Mucosa of stomach (tissue), 1 donor: ENCODE measurements around the gene ZNF544.

ENCODE experiments used
- H3K27me3 ChIP-seq: one replicate; pipeline ENCODE4 v1.7.0; 2013; ENCODE audit warnings: mild to moderate bottlenecking, low read length; ENCODE audit not compliant: control insufficient read depth, insufficient read depth
- H3K36me3 ChIP-seq: one replicate; pipeline ENCODE4 v1.7.0; 2013; ENCODE audit warnings: low read length; ENCODE audit not compliant: control insufficient read depth, insufficient read depth
- H3K4me1 ChIP-seq: one replicate; pipeline ENCODE4 v1.7.0; 2013; ENCODE audit warnings: mild to moderate bottlenecking, low read length; ENCODE audit not compliant: control insufficient read depth, insufficient read depth
- H3K4me3 ChIP-seq: one replicate; pipeline ENCODE4 v1.7.0; 2013; ENCODE audit warnings: low read length
- H3K9ac ChIP-seq: one replicate; pipeline ENCODE4 v1.7.0; 2013; ENCODE audit warnings: mild to moderate bottlenecking, low read length, moderate library complexity
- H3K9me3 ChIP-seq: one replicate; pipeline ENCODE4 v1.7.0; 2013; ENCODE audit warnings: mild to moderate bottlenecking, low read length, moderate library complexity; ENCODE audit not compliant: control insufficient read depth
- donor health status: Pancreatic carcinoma.

The ZNF544 gene

GRCh38 chr19:58261968-58262921, 33.5 kb downstream of the ZNF544 start:
- H3K36me3 ChIP-seq, result peaks cover 27% of the 10 kb centered on the region
- no peak overlapping the region for H3K9ac ChIP-seq
- H3K4me1 ChIP-seq, result no peaks in the 10 kb centered on the region
- H3K4me3 ChIP-seq, result peak overlapping the region; percentile 21
- H3K27me3 ChIP-seq, result no peaks in the 10 kb centered on the region
- peaks cover 83% of the 10 kb centered on the region for H3K9me3 ChIP-seq

DNA sequence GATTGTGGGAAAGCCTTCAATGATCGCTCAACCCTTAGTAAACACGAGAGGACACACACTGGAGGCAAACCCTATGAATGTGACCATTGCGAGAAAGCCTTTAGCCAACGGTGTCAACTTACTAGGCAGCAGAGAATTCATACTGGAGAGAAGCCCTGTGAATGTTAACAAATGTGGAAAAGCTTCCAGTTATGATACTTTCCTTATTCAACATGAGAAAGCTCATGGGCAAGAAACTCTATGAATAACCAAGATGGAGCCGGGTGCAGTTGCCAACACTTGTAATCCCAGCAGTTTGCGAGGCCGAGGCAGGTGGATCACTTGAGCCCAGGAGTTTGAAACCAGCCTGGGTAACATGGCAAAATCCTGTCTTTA, 34.2 kb downstream of the ZNF544 start:
- Histone ChIP-seq H3K27me3 (no peaks in the 10 kb centered on the region), H3K9ac (no peak overlapping the region), H3K36me3 (peaks cover 25% of the 10 kb centered on the region), H3K4me1 (no peaks in the 10 kb centered on the region), H3K9me3 (peaks cover 76% of the 10 kb centered on the region), H3K4me3 (peak overlapping the region; percentile 21)

DNA sequence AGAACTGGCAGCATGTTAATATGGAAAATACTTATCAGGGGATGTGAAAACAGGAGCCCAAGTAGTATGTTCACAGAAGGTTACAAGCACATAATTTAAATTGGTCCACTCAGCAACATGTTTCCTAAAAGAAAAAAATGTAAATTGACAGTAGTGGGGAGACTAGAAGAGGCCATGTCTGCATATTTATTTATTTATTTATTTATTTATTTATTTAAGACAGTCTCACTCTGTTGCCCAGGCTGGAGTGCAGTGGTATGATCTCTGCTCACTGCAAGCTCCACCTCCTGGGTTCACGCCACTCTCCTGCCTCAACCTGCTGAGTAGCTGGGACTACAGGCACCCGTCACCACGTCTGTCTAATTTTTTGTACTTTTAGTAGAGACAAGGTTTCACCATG, 36.4 kb downstream of the ZNF544 start:
- H3K27me3 ChIP-seq, result no peaks in the 10 kb centered on the region
- H3K4me3 ChIP-seq, result no peak overlapping the region
- H3K4me1 ChIP-seq, result no peaks in the 10 kb centered on the region
- H3K36me3 ChIP-seq, result peaks cover 14% of the 10 kb centered on the region
- no peak overlapping the region for H3K9ac ChIP-seq
- H3K9me3 ChIP-seq, result peaks cover 61% of the 10 kb centered on the region

DNA sequence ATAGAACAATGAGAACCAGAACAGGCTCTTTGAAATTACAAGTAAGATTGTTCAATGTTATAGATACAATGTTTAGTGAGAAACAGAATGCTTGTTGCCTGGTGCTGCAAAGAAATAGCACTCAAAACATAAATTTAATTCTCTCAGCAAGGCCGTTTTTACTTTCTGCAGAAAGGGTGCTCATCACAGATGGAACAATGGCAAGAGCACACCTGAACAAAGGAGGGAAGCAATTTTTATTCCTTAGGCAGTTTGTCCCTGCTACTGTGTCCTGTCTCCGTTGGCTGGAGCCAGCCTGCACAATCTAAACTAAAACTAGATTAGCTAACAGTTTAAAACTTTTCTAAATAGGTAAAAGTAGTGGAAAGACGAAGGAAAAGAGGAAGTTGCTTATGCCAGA, 39.6 kb downstream of the ZNF544 start:
- H3K9ac ChIP-seq, result no peak overlapping the region

DNA sequence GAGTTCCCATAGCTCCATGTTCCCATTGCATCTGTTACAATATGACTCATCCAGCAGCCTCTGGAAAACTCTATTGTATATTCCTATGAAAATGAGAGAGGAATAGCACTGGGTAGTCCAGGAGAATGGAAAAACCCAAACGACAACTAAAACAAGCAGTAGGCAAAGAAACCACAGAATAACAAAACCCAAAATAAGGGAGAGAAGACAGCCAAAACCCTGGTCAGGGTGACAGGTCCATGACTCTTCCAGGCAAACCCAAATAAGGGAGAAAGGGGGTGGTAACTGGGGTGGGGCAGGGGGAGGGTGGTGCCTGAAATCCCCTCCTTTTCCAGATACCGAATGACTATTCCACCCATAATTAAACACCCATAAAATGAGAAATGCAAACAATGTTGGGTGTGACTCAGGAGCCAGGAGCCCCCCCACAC, 46.1 kb downstream of the ZNF544 start:
- Histone ChIP-seq H3K4me3 (no peak overlapping the region), H3K27me3 (no peaks in the 10 kb centered on the region), H3K9me3 (peaks cover 13% of the 10 kb centered on the region), H3K4me1 (peaks cover 9% of the 10 kb centered on the region), H3K9ac (no peak overlapping the region), H3K36me3 (no peaks in the 10 kb centered on the region)

More for the DNA sequence above, 39.6 kb downstream of the ZNF544 start:
- H3K4me1 ChIP-seq, result no peaks in the 10 kb centered on the region
- no peaks in the 10 kb centered on the region for H3K36me3 ChIP-seq
- H3K9me3 ChIP-seq, result peaks cover 45% of the 10 kb centered on the region
- H3K27me3 ChIP-seq, result no peaks in the 10 kb centered on the region
- H3K4me3 ChIP-seq, result no peak overlapping the region

- Histone ChIP-seq H3K9ac (no peak overlapping the region), H3K36me3 (no peaks in the 10 kb centered on the region), H3K4me1 (peaks cover 9% of the 10 kb centered on the region), H3K27me3 (no peaks in the 10 kb centered on the region), H3K9me3 (peaks cover 13% of the 10 kb centered on the region), H3K4me3 (no peak overlapping the region)
These were observed 46.9 kb downstream of the ZNF544 start for GRCh38 chr19:58275564-58275963.

- Histone ChIP-seq H3K4me3 (no peak overlapping the region), H3K9me3 (peaks cover 1% of the 10 kb centered on the region), H3K9ac (no peak overlapping the region), H3K36me3 (no peaks in the 10 kb centered on the region), H3K4me1 (peaks cover 9% of the 10 kb centered on the region), H3K27me3 (no peaks in the 10 kb centered on the region)
These were observed 48.5 kb downstream of the ZNF544 start for GRCh38 chr19:58277197-58277596.

DNA sequence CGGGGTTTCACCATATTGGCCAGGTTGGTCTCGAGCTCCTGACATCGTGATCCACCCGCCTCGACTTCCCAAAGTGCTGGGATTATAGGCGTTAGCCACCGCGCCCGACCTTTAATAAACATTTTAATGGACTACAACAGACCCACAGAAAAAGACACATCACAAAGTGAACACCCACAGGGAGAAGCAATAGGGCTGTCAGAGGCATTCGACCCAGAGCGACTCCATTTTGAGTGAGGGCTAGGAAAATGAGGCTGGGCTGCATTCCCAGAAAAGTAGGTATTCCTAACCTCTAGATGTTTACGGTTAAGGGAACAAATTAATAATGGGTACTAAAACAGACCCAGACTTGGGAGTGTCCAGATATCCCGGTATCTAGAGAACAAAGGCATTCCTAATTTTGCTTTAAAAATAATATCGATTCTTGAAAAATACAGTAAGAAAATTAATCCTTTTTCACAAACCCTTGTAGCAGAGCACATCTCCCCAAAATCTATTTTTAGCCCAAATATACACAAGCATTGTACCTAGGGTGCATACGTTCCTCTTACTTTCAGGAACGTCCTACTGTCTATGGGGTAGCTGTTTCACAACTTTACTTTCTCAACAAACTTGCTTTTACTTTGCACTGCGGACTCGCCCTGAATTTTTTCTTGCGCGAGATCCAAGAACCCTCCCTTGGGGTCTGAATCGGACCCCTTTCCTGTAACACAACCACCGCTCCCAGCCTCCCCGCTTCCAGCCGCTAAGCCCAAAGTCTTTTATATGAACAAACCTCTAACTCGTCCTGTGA, 49.2 kb downstream of the ZNF544 start:
- Histone ChIP-seq H3K9me3 (no peaks in the 10 kb centered on the region), H3K27me3 (no peaks in the 10 kb centered on the region), H3K36me3 (no peaks in the 10 kb centered on the region), H3K4me3 (peak overlapping the region; percentile 87), H3K9ac (peak overlapping the region; percentile 92), H3K4me1 (peaks cover 9% of the 10 kb centered on the region)

GRCh38 chr19:58278541-58279041, 49.9 kb downstream of the ZNF544 start, which contains the start of gene ZNF8:
ZNF8 (plus strand) TSS chr19:58278955; CDS start chr19:58279082, 127 bp downstream.
- no peaks in the 10 kb centered on the region for H3K27me3 ChIP-seq
- peaks cover 9% of the 10 kb centered on the region for H3K4me1 ChIP-seq
- H3K36me3 ChIP-seq, result no peaks in the 10 kb centered on the region
- H3K9ac ChIP-seq, result peak within 1 kb of the TSS; percentile 92
- H3K4me3 ChIP-seq, result peak within 1 kb of the TSS; percentile 87
- H3K9me3 ChIP-seq, result no peaks in the 10 kb centered on the region

DNA sequence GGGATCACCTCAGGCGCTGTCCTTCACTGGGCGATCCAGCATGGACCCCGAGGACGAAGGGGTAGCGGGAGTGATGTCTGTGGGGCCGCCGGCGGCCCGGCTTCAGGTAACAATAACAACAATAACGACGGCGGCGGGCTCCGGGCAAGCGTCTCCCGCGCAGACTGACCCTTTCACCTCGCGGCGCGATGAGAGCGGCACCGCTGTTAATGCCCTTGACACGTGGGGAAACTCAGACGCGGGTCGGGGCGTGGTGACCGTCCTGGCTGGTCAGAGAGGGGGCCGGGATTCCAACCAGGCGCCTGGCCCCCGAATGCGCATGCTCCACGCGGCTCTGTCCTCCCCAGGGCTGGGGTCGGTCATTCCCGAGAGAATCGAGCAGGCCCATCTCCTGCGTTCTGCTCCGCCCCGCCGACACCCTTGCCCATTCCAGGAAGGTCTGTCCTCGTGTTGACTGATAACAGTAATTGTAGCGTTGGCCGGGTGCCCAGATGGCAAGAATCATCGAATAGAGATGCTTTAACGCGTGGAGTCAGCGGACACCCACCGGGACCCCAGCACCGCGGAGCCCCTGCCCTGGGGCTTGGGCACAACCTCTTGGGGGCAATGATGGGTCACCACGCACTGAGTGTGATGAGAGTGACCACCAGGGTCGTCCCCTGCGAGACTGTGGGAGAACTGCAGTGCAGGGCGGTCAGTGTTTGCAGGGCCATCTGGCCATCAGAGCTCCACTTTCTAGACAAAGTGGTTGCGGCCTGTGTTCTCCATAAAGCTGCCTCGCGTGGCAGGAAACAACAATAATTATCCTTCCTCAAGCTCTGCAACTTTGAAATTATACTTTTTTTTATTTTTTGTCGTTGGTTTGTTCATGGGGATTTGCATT, 50.6 kb downstream of the ZNF544 start:
- Histone ChIP-seq H3K27me3 (no peaks in the 10 kb centered on the region), H3K36me3 (no peaks in the 10 kb centered on the region), H3K9ac (peak overlapping the region; percentile 92)

GRCh38 chr19:58279925-58280316, 51.2 kb downstream of the ZNF544 start:
- Histone ChIP-seq H3K4me3 (no peak overlapping the region), H3K27me3 (no peaks in the 10 kb centered on the region), H3K4me1 (peaks cover 9% of the 10 kb centered on the region), H3K9me3 (no peaks in the 10 kb centered on the region), H3K9ac (no peak overlapping the region), H3K36me3 (no peaks in the 10 kb centered on the region)

More for the DNA sequence above, 50.6 kb downstream of the ZNF544 start:
- peak overlapping the region; percentile 87 for H3K4me3 ChIP-seq
- H3K9me3 ChIP-seq, result no peaks in the 10 kb centered on the region
- peaks cover 9% of the 10 kb centered on the region for H3K4me1 ChIP-seq
